Activated CD4-positive, alpha-beta T cell treated with anti-CD3 and anti-CD28 coated beads, Interleukin-2, amount 50 U/mL, for 1 hour (primary cell): ENCODE measurements around the gene VSNL1.

Experiments
- DNase-seq: peaks from one replicate; pipeline ENCODE4 v3.0.0-alpha.2; 2020

The VSNL1 gene

GRCh38 chr2:17652681-17653394 lies 112.3 kb downstream of the VSNL1 start:
- DNase-seq: no peak

GRCh38 chr2:17657759-17658158 lies 117.3 kb downstream of the VSNL1 start:
- DNase-seq: no peak

GRCh38 chr2:17658251-17658843 lies 117.9 kb downstream of the VSNL1 start:
- no peak for DNase-seq

- DNase-seq: no peak
Observed at GRCh38 chr2:17660219-17660618, 119.7 kb downstream of the VSNL1 start.

- no peak for DNase-seq
Observed at GRCh38 chr2:17661460-17661859, 121.0 kb downstream of the VSNL1 start.

GRCh38 chr2:17662723-17663122 lies 122.2 kb downstream of the VSNL1 start:
- DNase-seq: no peak

- DNase-seq: no peak
Observed at GRCh38 chr2:17664534-17664933, 124.0 kb downstream of the VSNL1 start.

- DNase-seq: no peak
Observed at GRCh38 chr2:17667898-17668297, 127.4 kb downstream of the VSNL1 start.

- DNase-seq: no peak
Observed at GRCh38 chr2:17672583-17673317, 132.3 kb downstream of the VSNL1 start.

GRCh38 chr2:17674817-17675216 lies 134.3 kb downstream of the VSNL1 start:
- no peak for DNase-seq

GRCh38 chr2:17680119-17680518 lies 139.6 kb downstream of the VSNL1 start:
- no peak for DNase-seq

GRCh38 chr2:17682098-17682857 lies 141.8 kb downstream of the VSNL1 start:
- no peak for DNase-seq

- DNase-seq: no peak
Observed at GRCh38 chr2:17683981-17684380, 143.5 kb downstream of the VSNL1 start.

- no peak for DNase-seq
Observed at GRCh38 chr2:17688600-17688999, 148.1 kb downstream of the VSNL1 start.

GRCh38 chr2:17689010-17689409 lies 148.5 kb downstream of the VSNL1 start:
- no peak for DNase-seq

- DNase-seq: no peak
Observed at GRCh38 chr2:17690776-17691175, 150.3 kb downstream of the VSNL1 start.
